ENCODE measurements around the gene TPM4. TPM values are rescaled to one million over a fixed set of nuclear protein-coding genes. Genes with fewer than 3 reads are reported as not detected.
"Not testable (repeated sequence)": the region's sequence is repeated elsewhere in the genome, so short reads cannot be mapped to it uniquely, and the experiment has no call there.

The TPM4 gene
- polyA plus RNA-seq, 1 donor = 536 TPM

DNA sequence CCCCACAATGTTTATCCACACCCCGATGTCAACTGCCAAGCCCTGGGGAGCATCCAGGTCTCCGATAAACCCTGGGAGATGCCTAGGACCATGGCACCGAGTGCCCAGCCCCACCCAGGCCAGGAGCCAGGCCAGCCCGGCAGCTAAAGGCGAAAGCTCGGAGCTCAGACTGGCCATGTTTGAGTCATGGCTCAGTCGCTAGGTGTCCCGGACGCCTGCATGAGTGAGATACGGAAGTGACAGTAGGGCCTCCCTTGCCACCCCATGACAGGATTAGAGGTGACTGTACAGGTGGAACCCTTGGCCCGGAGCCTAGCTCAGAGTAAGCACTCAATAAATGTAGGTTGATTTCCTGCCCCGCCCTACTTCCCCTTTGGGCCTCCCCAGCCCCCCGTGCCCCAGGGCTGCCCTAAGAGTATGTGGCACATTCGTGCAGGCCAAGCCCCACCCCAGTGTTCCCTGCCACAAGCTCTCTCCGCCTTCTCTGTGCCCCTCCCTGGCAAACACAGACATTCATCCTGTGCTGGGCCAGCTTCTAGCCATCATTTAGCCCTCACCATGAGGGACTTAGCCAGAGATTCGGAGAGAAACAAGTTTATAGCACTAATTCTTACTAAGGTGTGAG lies 5.8 kb upstream of the TPM4 start:
- DNase-seq = no peak

- no peak for DNase-seq
Observed at GRCh38 chr19:16071072-16071691, 5.1 kb upstream of the TPM4 start.

DNA sequence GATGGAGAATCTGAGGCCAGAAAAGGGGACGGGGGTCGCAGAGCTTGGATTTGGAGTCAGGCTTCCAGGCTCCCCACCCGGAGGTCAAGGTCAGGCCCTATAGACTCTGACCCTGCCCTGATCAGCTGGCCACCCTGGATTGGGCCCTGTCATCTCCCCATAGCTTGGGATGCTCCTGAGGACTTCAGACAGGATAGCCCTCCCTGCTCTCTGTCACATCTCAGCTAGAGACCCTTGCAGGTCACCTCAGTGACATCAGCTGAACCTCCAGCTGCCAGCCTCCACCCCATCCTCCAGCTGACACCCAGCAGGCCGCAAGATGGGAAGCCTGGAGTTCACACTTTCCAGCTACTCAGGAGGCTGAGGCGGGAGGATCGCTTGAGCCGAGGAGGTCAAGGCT lies 2.8 kb upstream of the TPM4 start:
- no peak for DNase-seq

DNA sequence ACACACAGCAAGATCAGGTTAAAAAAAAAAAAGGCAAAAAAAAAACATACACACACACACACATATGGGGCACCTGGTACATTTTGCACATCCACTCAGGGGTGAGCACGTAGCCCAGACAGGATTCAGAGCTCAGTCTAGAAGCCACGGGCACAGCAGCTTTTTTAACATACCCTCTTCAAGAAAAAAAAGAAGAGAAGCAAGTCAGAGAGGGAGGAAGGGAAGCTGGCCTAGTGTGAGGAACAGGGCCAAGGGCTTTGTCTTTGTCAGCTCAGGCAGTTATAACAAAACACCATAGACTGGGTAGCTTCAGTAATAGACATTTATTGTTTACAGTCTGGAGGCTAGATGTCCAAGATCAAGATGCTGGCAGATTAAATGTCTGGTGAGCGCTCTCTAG lies 2.3 kb upstream of the TPM4 start:
- DNase-seq = no peak

- no peak for DNase-seq
Observed at GRCh38 chr19:16074488-16075365, 1.6 kb upstream of the TPM4 start.

DNA sequence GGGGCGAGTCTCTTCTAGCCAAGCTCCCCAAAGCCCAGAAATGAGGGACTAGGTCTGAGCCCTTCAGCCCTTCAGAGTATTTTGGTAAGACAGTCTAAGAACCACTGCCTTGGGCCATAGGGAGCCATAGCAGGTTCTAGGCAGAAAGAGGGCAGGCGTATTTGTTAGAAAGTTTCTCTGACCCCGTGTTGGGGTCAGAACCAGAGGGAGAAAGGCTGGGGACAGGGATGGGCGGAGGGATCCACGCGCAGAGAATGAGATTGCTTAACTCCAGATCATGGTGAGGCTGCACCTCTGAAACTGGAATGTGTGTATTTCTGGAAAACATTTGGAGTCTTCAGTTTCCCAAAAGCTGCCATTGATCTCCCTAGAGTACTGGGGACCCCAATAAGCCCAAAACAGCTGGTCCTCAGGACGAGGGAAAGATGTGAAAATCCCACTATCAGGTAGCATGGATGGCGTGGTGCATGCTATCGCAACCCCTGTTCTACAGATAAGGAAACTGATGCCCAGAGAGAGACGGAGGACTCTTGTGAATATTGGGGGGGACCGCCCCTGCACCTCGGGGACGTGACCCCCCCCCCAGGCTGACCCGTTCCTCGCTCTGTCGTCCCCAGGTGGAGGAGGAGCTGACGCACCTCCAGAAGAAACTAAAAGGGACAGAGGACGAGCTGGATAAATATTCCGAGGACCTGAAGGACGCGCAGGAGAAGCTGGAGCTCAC lies 703 bp upstream of the TPM4 start:
- no peak for DNase-seq

DNA sequence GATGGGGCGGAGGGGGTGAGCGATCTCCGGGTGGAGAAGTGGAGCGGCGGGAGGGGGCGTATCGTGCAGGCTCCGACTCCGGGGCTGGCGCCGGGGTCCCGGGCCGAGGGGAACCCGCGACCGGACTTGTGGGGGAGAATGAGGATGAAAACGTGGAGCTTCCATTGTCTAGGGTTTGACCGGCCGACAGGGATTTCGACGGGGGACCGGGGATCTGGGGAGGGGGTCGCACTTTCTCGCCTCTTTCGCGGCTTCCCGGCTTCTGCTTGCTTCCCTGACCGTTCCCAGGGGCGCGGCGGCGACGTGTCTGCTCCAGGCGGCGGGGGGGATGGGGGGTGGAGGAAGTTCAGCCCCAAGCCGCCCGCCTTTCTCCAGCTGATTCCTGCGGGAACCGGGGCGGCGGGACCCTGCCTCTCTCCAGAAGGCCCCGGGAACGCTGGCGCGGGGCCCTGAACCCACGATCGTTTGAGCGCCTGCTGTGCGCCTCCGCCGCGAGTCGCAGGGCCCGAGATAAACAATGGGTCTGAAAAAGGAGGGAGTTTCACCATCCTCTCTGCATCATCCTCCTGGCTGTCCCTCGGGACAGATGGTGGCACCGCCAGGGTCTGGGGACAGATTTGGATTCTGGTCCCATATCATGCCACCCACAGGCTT lies 790 bp downstream of the TPM4 start:
- no peak for DNase-seq

- DNase-seq = no peak
Observed at GRCh38 chr19:16077984-16078758, 1.9 kb downstream of the TPM4 start.

DNA sequence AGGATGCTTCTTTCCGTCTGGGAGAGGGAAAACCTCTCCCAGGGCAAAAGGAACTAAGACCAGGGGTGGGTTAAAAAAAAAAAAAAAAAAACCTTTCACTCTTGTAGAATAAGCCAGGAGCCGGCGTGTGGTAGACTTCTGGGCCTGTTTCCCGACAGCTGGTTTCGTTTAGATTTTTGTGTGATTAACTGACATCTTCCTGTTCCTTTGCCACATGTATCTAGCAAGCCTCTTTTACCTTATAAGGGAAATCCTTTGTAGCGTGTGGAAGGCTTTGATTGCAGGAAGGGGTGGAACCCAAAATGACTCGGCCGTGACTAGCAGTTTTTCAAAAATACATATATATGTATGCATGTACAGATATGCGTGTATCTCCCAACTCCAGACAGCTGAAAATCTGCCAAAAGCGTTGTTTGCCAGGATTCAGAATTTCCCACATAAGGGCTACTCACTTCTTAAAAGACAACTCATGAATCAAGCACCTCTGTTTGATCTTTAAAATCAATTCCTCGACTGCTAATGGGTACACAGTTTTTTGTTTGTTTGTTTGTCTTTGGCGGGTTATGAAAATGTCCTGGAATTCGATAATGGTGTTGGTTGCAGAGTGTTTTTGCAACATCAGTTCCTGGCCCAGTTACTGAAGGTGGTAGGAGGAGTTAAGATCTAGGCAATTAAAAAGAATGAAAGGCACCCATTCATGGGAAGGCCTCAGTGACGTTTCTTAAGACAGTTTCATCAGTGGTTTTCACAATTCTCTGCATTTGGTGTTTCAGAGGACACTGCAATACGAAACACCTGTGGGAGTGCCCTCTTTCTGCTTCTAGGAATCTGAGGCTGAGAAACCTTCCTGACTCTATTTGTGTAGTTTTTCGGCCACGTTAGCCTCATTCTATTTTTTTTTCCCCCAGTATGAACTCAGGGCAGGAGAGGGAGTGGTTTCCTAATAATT lies 2.7 kb downstream of the TPM4 start:
- peak; percentile 90 for DNase-seq

GRCh38 chr19:16084067-16084685 lies 7.9 kb downstream of the TPM4 start:
- DNase-seq = no peak

GRCh38 chr19:16085115-16085514 lies 8.8 kb downstream of the TPM4 start:
- no peak for DNase-seq

DNA sequence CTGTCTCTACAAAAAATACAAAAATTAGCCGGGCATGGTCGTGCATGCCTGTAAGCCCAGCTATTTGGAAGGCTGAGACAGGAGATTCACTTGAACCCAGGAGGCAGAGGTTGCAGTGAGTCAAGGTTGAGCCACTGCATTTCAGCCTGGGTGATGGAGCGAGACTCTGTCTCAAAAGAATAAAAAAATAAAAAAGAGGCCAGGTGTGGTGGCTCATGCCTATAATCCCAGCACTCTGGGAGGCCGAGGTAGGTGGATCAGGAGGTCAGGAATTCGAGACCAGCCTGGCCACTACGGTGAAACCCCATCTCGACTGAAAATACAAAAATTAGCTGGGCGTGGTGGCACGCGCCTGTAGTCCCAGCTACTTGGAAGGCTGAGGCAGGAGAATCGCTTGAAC lies 11.1 kb downstream of the TPM4 start:
- not testable (repeated sequence) for DNase-seq

DNA sequence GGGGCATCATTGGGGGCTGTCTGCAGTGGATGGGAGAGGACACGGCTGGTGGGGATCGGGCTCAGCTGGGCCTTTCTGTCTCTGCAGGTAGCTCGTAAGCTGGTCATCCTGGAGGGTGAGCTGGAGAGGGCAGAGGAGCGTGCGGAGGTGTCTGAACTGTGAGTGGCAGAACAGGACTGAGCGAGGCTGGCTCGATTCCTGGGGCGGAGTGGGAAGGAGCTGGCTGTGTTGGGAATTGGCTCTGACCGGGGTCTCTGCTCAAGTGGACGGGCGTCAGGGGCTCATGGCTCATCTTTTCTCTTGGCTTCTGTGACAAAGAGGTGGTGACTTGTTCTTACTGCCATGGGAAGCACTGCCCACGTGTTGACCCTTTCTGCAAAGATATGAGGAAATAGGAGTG lies 11.6 kb downstream of the TPM4 start:
- DNase-seq = no peak

- DNase-seq = no peak
Observed at GRCh38 chr19:16088351-16089009, 12.2 kb downstream of the TPM4 start.

- DNase-seq = no peak
Observed at GRCh38 chr19:16089010-16089846, 12.9 kb downstream of the TPM4 start.

DNA sequence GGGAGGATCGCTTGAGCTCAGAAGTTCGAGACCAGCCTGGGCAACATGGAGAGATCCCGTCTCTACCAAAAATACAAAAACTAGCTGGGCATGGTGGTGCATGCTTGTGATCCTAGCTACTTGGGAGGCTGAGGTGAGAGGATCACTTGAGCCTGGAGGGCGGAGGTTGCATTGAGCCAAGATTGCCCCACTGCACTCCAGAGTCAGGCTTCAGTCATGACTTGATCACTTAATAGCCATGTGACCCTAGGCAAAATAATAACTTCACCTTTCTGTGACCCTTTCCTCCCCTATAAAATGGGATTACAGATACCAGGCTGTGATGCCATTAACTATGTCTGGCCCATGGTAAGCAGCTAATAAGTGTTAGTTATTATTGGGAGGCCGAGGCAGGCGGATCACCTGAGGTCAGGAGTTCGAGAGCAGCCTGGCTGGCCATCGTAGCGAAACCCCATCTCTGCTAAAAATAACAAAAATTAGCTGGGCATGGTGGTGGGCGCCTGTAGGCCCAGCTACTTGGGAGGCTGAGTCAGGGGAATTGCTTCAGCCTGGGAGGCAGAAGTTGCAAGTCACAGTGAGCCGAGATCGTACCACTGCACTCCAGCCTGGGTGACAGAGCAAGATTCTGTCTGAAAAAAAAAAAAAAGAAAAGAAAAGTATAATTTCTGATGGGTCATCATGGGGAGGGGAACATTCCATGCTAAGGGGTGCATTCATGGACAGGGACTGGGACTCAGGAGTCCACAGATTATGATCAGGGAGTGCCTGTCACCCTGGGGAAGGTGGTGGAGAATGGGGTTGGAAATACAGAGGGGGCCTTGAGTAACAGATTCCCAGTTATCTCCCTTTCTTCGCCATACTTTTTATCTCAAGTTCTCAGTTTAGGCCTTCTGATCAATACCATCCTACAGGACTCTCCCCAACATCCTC lies 15.5 kb downstream of the TPM4 start:
- no peak for DNase-seq

Measured in left kidney (tissue), 2 donors.